Measurements from ENCODE around the gene TAF1.
"Not testable (repeated sequence)": the region's sequence is repeated elsewhere in the genome, so short reads cannot be mapped to it uniquely, and the experiment has no call there.

TAF1 gene

GRCh38 chrX:71504346-71504745 is 138.2 kb downstream of the TAF1 start:
- no peak for DNase-seq

- no peak for DNase-seq
Measured at GRCh38 chrX:71509289-71509688, 143.1 kb downstream of the TAF1 start.

GRCh38 chrX:71510161-71510560 is 144.0 kb downstream of the TAF1 start:
- no peak for DNase-seq

GRCh38 chrX:71513731-71514130 is 147.6 kb downstream of the TAF1 start:
- DNase-seq, result not testable (repeated sequence)

- peak; percentile 63 for DNase-seq
Measured at GRCh38 chrX:71514367-71515037, 148.3 kb downstream of the TAF1 start.

GRCh38 chrX:71515038-71515396 is 148.9 kb downstream of the TAF1 start:
- no peak for DNase-seq

Data from MV-4-11 (cell line).